COR-L47 (cell line): Measurements from ENCODE around the gene RABEP2.
A peak's percentile ranks its signal among the peaks of the same experiment; 100 is the strongest.
"Not testable (repeated sequence)": the region's sequence is repeated elsewhere in the genome, so short reads cannot be mapped to it uniquely, and the experiment has no call there.

Experiments
- DNase-seq: peaks from one replicate; lab custom pipeline; 2025; lab: John Stamatoyannopoulos, UW

Gene RABEP2

GRCh38 chr16:28878083-28878926, 46.7 kb downstream of the RABEP2 start, which contains the start of gene ATP2A1:
TSS of gene ATP2A1 (plus strand) at chr16:28878488. CDS start at chr16:28878672, 184 bp downstream.
- no peak for DNase-seq

GRCh38 chr16:28877655-28878000, 47.4 kb downstream of the RABEP2 start:
- DNase-seq, result no peak

GRCh38 chr16:28876973-28877654, 47.9 kb downstream of the RABEP2 start:
- no peak for DNase-seq

GRCh38 chr16:28876019-28876659, 48.9 kb downstream of the RABEP2 start:
- DNase-seq, result no peak

- peak; percentile 11 for DNase-seq
Observed at GRCh38 chr16:28875134-28876018, 49.7 kb downstream of the RABEP2 start.

GRCh38 chr16:28874406-28874805, 50.6 kb downstream of the RABEP2 start:
- no peak for DNase-seq

GRCh38 chr16:28873543-28874201, 51.4 kb downstream of the RABEP2 start:
- no peak for DNase-seq

- DNase-seq, result no peak
Observed at GRCh38 chr16:28872952-28873351, 52.1 kb downstream of the RABEP2 start.

- DNase-seq, result no peak
Observed at GRCh38 chr16:28869201-28869600, 55.8 kb downstream of the RABEP2 start.

- DNase-seq, result not testable (repeated sequence)
Observed at GRCh38 chr16:28867646-28868045, 57.4 kb downstream of the RABEP2 start.

- DNase-seq, result no peak
Observed at GRCh38 chr16:28867241-28867640, 57.8 kb downstream of the RABEP2 start.

GRCh38 chr16:28866454-28866804, 58.6 kb downstream of the RABEP2 start:
- no peak for DNase-seq

- no peak for DNase-seq
Observed at GRCh38 chr16:28865722-28866453, 59.1 kb downstream of the RABEP2 start.

- no peak for DNase-seq
Observed at GRCh38 chr16:28865001-28865688, 59.9 kb downstream of the RABEP2 start.

GRCh38 chr16:28863929-28864793, 60.9 kb downstream of the RABEP2 start:
- no peak for DNase-seq

GRCh38 chr16:28859326-28859725, 65.7 kb downstream of the RABEP2 start:
- no peak for DNase-seq

GRCh38 chr16:28858421-28858820, 66.6 kb downstream of the RABEP2 start:
- DNase-seq, result no peak
